PC-3 (cell line): ENCODE results near the gene ANKRD22.

Experiments used
- EZH2 ChIP-seq: fragments of 300-600 bp; sonication (generic); IDR thresholded peaks from one replicate; pipeline ENCODE4 v1.6.1; 2017; ENCODE audit warnings: antibody characterized with exemption, mild to moderate bottlenecking, low read length; ENCODE audit not compliant: unreplicated experiment
- TF ChIP-seq, protein P1 (sequence below): fragments of 300-600 bp; sonication (generic); conservative IDR thresholded peaks from 2 replicates; pipeline ENCODE4 v1.5.1; 2017; ENCODE audit warnings: antibody characterized with exemption, low read depth, mild to moderate bottlenecking, low read length

DNA sequence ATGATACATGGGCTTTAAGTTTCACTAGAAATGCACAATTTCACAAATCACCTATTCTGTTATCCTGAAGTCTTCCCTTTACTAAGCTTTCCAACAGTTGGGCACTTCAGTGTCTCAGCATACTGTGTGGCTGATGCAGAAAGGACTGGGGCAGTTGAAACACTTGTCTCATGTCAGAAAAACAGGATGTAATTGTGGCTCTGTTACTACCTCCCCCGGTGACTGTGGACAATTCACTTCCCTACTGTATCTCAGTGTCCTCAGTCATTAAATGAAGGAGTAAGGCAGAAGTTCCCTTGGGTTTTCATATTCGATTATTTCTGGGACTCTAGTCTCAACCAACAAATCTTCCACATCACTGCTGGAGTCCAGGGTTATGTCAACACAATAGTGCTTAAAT is 17.9 kb downstream of the ANKRD22 start:
- TF ChIP-seq, protein P1, sequence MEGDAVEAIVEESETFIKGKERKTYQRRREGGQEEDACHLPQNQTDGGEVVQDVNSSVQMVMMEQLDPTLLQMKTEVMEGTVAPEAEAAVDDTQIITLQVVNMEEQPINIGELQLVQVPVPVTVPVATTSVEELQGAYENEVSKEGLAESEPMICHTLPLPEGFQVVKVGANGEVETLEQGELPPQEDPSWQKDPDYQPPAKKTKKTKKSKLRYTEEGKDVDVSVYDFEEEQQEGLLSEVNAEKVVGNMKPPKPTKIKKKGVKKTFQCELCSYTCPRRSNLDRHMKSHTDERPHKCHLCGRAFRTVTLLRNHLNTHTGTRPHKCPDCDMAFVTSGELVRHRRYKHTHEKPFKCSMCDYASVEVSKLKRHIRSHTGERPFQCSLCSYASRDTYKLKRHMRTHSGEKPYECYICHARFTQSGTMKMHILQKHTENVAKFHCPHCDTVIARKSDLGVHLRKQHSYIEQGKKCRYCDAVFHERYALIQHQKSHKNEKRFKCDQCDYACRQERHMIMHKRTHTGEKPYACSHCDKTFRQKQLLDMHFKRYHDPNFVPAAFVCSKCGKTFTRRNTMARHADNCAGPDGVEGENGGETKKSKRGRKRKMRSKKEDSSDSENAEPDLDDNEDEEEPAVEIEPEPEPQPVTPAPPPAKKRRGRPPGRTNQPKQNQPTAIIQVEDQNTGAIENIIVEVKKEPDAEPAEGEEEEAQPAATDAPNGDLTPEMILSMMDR: no peak
- no peak for TF ChIP-seq EZH2
